HepG2 (cell line): ENCODE data around the gene GSG1. TPM values are rescaled to one million over a fixed set of nuclear protein-coding genes. Genes with fewer than 3 reads are reported as not detected.
A peak's percentile ranks its signal among the peaks of the same experiment; 100 is the strongest.

Experiments used
- ELF4 ChIP-seq: sonication (generic); formaldehyde crosslinking; IDR thresholded peaks from 2 replicates; pipeline ENCODE4 v1.5.0; 2020; ENCODE audit warnings: missing genetic modification reagents, mild to moderate bottlenecking, moderate library complexity, borderline replicate concordance
- HNF1B ChIP-seq: sonication (generic); formaldehyde crosslinking; IDR thresholded peaks from 2 replicates; pipeline ENCODE4 v1.5.1; 2020; ENCODE audit warnings: mild to moderate bottlenecking, moderate library complexity, missing genetic modification reagents
- MTF1 ChIP-seq: sonication (generic); formaldehyde crosslinking; IDR thresholded peaks from 2 replicates; pipeline ENCODE4 v1.5.0; 2020; ENCODE audit warnings: missing genetic modification reagents
- PRDM15 ChIP-seq: sonication (generic); formaldehyde crosslinking; IDR thresholded peaks from 2 replicates; pipeline ENCODE4 v1.4.0; 2020; ENCODE audit warnings: missing genetic modification reagents
- SMARCE1 ChIP-seq: fragments of 450-650 bp; IDR thresholded peaks from 2 replicates; pipeline ENCODE4 v1.6.1; 2017; ENCODE audit warnings: borderline replicate concordance
- SP1 ChIP-seq, 2 experiments: fragments of 450-650 bp in 1 of 2; sonication (generic) in 1 of 2; formaldehyde crosslinking in 1 of 2; IDR thresholded peaks; 2 replicates each; pipeline versions ENCODE4 v1.4.0 to v1.6.1; 2016 to 2020; ENCODE audit warnings: missing genetic modification reagents in 1 of 2
- TBP ChIP-seq: sonication (generic); formaldehyde crosslinking; IDR thresholded peaks from 2 replicates; pipeline ENCODE4 v1.5.0; 2020; ENCODE audit warnings: missing genetic modification reagents
- THAP7 ChIP-seq: sonication (generic); formaldehyde crosslinking; IDR thresholded peaks from 2 replicates; pipeline ENCODE4 v1.8.1; 2023; ENCODE audit warnings: mild to moderate bottlenecking, missing genetic modification reagents
- XRCC5 ChIP-seq: fragments of 200-400 bp; formaldehyde crosslinking; optimal IDR thresholded peaks from 2 replicates; pipeline ENCODE3; 2017; ENCODE audit warnings: mild to moderate bottlenecking, low read length
- YEATS2 ChIP-seq: sonication (generic); formaldehyde crosslinking; IDR thresholded peaks from 2 replicates; pipeline ENCODE4 v1.4.0; 2020; ENCODE audit warnings: missing genetic modification reagents, borderline replicate concordance
- ZC3H4 ChIP-seq: sonication (generic); formaldehyde crosslinking; IDR thresholded peaks from 2 replicates; pipeline ENCODE4 v1.4.0; 2020; ENCODE audit warnings: missing genetic modification reagents, borderline replicate concordance
- ZFY ChIP-seq: sonication (generic); formaldehyde crosslinking; IDR thresholded peaks from 2 replicates; pipeline ENCODE4 v1.4.0; 2020; ENCODE audit warnings: missing genetic modification reagents
- ZMYM4 ChIP-seq: sonication (generic); formaldehyde crosslinking; IDR thresholded peaks from 2 replicates; pipeline ENCODE4 v1.8.1; 2023; ENCODE audit warnings: mild to moderate bottlenecking, missing genetic modification reagents
- ZNF160 ChIP-seq: sonication (generic); formaldehyde crosslinking; IDR thresholded peaks from 2 replicates; pipeline ENCODE4 v1.8.0; 2022; ENCODE audit warnings: mild to moderate bottlenecking, inconsistent platforms, missing genetic modification reagents
- ZNF503 ChIP-seq: sonication (generic); formaldehyde crosslinking; IDR thresholded peaks from 2 replicates; pipeline ENCODE4 v1.4.0; 2020; ENCODE audit warnings: missing genetic modification reagents
- ZSCAN30 ChIP-seq: sonication (generic); formaldehyde crosslinking; IDR thresholded peaks from 2 replicates; pipeline ENCODE4 v1.5.0; 2020; ENCODE audit warnings: mild to moderate bottlenecking, missing genetic modification reagents
- ZXDC ChIP-seq: sonication (generic); formaldehyde crosslinking; IDR thresholded peaks from 2 replicates; pipeline ENCODE4 v1.5.0; 2020; ENCODE audit warnings: mild to moderate bottlenecking, missing genetic modification reagents
- polyA plus RNA-seq, 8 experiments: library from polyadenylated mRNA; depleted of rRNA in 3 of 8; stranded (reverse) in 7 of 8; unstranded in 1 of 8; fragments of >200 nt; fragmentation: Illumina TruSeq in 4 of 8; extraction: Trizol in 4 of 8; gene quantifications; 2 replicates each; pipeline versions ENCODE4 v1.2.1 to v1.2.3, GENCODE V29; 2011 to 2016; ENCODE audit warnings: low read depth in 4 of 8, missing spikeins in 1 of 8, mixed read lengths in 1 of 8; ENCODE audit not compliant: insufficient read depth in 1 of 8
- total RNA-seq, 5 experiments: library from RNA; depleted of rRNA; stranded (reverse); fragments of >200 nt; fragmentation: Illumina TruSeq; extraction: Trizol; gene quantifications; 2 replicates each; pipeline ENCODE4 v1.2.3, GENCODE V29; 2016; ENCODE audit warnings: low read depth in 1 of 5

The GSG1 gene
- total and polyA plus RNA-seq, 2 of the 13 experiments (the other 11 are each of a cell fraction or from before 2014, with no cell fraction given), result not detected

- TF ChIP-seq ZXDC (no peak), XRCC5 (no peak), ZSCAN30 (no peak), PRDM15 (CRISPR knock-in tag) (no peak), ZNF160 (CRISPR knock-in tag) (peak; percentile 81; the same call in 1 of the 2 replicates), SMARCE1 (no peak), TBP (CRISPR knock-in tag) (no peak), SP1 (IDR thresholded peaks at IDR 0.05) (no peak), SP1 (CRISPR knock-in tag; IDR thresholded peaks at IDR 0.05) (no peak), ZNF503 (CRISPR knock-in tag) (no peak), MTF1 (CRISPR knock-in tag) (no peak), ZMYM4 (no peak), ZFY (CRISPR knock-in tag) (peak; percentile 58; the same call in 1 of the 2 replicates), HNF1B (CRISPR knock-in tag) (no peak), YEATS2 (CRISPR knock-in tag) (peak; percentile 58; the same call in 1 of the 2 replicates), ZC3H4 (no peak), THAP7 (CRISPR knock-in tag) (0 out of 2 replicates have a peak, but pooled peaks have one; percentile 50), ELF4 (CRISPR knock-in tag) (no peak)
Observed at GRCh38 chr12:13044002-13044905, 59.2 kb downstream of the GSG1 start, which contains the start of gene FAM234B (continued).
